OCI-LY7 (cell line): ENCODE results near the gene ADD3. TPM values are rescaled to one million over a fixed set of nuclear protein-coding genes. Genes with fewer than 3 reads are reported as not detected.

Experiments
- BruUV-seq: library from RNA; stranded (reverse); fragments of 400-500 nt; replicated peaks from 2 replicates; lab custom pipeline; 2021; lab: Mats Ljungman, UMichigan
- CTCF ChIA-PET: fragments of 300-600 bp; sonication (Branson Sonifier 250); formaldehyde crosslinking; loops from one replicate; lab custom pipeline; 2022; ENCODE audit warnings: antibody characterized with exemption; ENCODE audit not compliant: unreplicated experiment; lab: Charles Lee
- POLR2A ChIA-PET: fragments of 300-600 bp; sonication (Branson Sonifier 250); formaldehyde crosslinking; loops from one replicate; lab custom pipeline; 2022; ENCODE audit warnings: antibody characterized with exemption; lab: Charles Lee
- DNase-seq: peaks from one replicate; pipeline ENCODE4 v3.0.0-alpha.2; 2015; ENCODE audit warnings: low spot score
- H2AFZ ChIP-seq: fragments of 200-600 bp; sonication (generic), shearing (Covaris generic); 2 replicates; pipeline ENCODE4 v1.6.1; 2014; ENCODE audit warnings: mild to moderate bottlenecking, antibody characterized with exemption, low read length, moderate library complexity
- H3K27ac ChIP-seq: fragments of 200-600 bp; sonication (generic); 2 replicates; pipeline ENCODE4 v1.5.1; 2014; ENCODE audit warnings: mixed run types, low read depth, mild to moderate bottlenecking, moderate library complexity, low read length, inconsistent platforms; ENCODE audit not compliant: poor library complexity, severe bottlenecking
- H3K36me3 ChIP-seq: fragments of 200-600 bp; sonication (generic); 2 replicates; pipeline ENCODE4 v1.6.1; 2014; ENCODE audit warnings: mild to moderate bottlenecking, antibody characterized with exemption, low read length, moderate library complexity, mixed read lengths; ENCODE audit not compliant: insufficient read depth
- H3K4me1 ChIP-seq: fragments of 200-600 bp; sonication (generic); 2 replicates; pipeline ENCODE4 v1.5.1; 2014; ENCODE audit warnings: mild to moderate bottlenecking, low read length; ENCODE audit not compliant: insufficient read depth, poor library complexity, severe bottlenecking
- H3K4me2 ChIP-seq: fragments of 200-600 bp; sonication (generic); 2 replicates; pipeline ENCODE4 v1.6.1; 2014; ENCODE audit warnings: mild to moderate bottlenecking, low read length
- H3K4me3 ChIP-seq: fragments of 200-600 bp; sonication (generic); 2 replicates; pipeline ENCODE4 v1.5.1; 2014; ENCODE audit warnings: mild to moderate bottlenecking, low read depth, low read length; ENCODE audit not compliant: poor library complexity, severe bottlenecking
- H3K79me2 ChIP-seq: fragments of 200-600 bp; sonication (generic); 2 replicates; pipeline ENCODE4 v1.6.1; 2016; ENCODE audit warnings: low read depth, mild to moderate bottlenecking, low read length, moderate library complexity, mixed read lengths; ENCODE audit not compliant: insufficient read depth
- H3K9me2 ChIP-seq: fragments of 200-600 bp; sonication (generic); 2 replicates; pipeline ENCODE4 v1.6.1; 2016; ENCODE audit warnings: mild to moderate bottlenecking, low read length, mixed read lengths; ENCODE audit not compliant: insufficient read depth
- H3K9me3 ChIP-seq: fragments of 200-600 bp; sonication (generic); 2 replicates; pipeline ENCODE4 v1.6.1; 2014; ENCODE audit warnings: mild to moderate bottlenecking, mixed run types, low read length, mixed read lengths
- H4K20me1 ChIP-seq: fragments of 200-600 bp; sonication (generic); 2 replicates; pipeline ENCODE4 v1.6.1; 2014; ENCODE audit warnings: mild to moderate bottlenecking, antibody characterized with exemption, low read length, moderate library complexity, mixed read lengths; ENCODE audit not compliant: insufficient read depth
- EZH2phosphoT487 ChIP-seq: fragments of 200-600 bp; sonication (generic); IDR thresholded peaks from 2 replicates; pipeline ENCODE4 v1.6.1; 2018; ENCODE audit warnings: low read depth, borderline replicate concordance, mild to moderate bottlenecking, mixed run types, antibody characterized with exemption, low read length, moderate library complexity, mixed read lengths
- intact Hi-C: fragments of 100-400 bp; cut with micrococcal nuclease; formaldehyde crosslinking; loops from one replicate; pipeline ENCODE4 v1.10.0; 2022; ENCODE audit not compliant: unreplicated experiment
- total RNA-seq, 2 experiments: library from RNA; depleted of rRNA in 1 of 2; stranded (reverse); fragments of >200 nt in 1 of 2; shearing (Covaris generic) in 1 of 2; gene quantifications; 2 replicates each; pipeline ENCODE4 v1.2.3, GENCODE V29; 2014 to 2022
- TF ChIP-seq, protein P1 (sequence below): fragments of 200-600 bp; sonication (generic); conservative IDR thresholded peaks from 2 replicates; pipeline ENCODE4 v1.5.1; 2014; ENCODE audit warnings: mild to moderate bottlenecking, antibody characterized with exemption, low read length, moderate library complexity, mixed read lengths

ADD3 gene
- total RNA-seq, 2 experiments from 2014 or later: 75.8 to 89.7 TPM

- H2AFZ ChIP-seq: no peak overlapping the region
- H3K9me3 ChIP-seq: no peaks in the 10 kb centered on the region
- peaks cover 10% of the 10 kb centered on the region; the same call in 1 of the 2 replicates for H4K20me1 ChIP-seq
- H3K9me2 ChIP-seq: no peaks in the 10 kb centered on the region
- H3K4me2 ChIP-seq: no peak overlapping the region
- H3K36me3 ChIP-seq: no peaks in the 10 kb centered on the region
- peaks cover 57% of the 10 kb centered on the region for H3K79me2 ChIP-seq
- peaks cover 17% of the 10 kb centered on the region for H3K4me1 ChIP-seq
- intact Hi-C loops: no loop called here
- no peak overlapping the region for H3K4me3 ChIP-seq
- no peak overlapping the region for H3K27ac ChIP-seq
- TF ChIP-seq EZH2phosphoT487: no peak
- TF ChIP-seq, protein P1, sequence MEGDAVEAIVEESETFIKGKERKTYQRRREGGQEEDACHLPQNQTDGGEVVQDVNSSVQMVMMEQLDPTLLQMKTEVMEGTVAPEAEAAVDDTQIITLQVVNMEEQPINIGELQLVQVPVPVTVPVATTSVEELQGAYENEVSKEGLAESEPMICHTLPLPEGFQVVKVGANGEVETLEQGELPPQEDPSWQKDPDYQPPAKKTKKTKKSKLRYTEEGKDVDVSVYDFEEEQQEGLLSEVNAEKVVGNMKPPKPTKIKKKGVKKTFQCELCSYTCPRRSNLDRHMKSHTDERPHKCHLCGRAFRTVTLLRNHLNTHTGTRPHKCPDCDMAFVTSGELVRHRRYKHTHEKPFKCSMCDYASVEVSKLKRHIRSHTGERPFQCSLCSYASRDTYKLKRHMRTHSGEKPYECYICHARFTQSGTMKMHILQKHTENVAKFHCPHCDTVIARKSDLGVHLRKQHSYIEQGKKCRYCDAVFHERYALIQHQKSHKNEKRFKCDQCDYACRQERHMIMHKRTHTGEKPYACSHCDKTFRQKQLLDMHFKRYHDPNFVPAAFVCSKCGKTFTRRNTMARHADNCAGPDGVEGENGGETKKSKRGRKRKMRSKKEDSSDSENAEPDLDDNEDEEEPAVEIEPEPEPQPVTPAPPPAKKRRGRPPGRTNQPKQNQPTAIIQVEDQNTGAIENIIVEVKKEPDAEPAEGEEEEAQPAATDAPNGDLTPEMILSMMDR: no peak
- ChIA-PET POLR2A (interaction anchor here (1.0 to 1.8 kb wide), 2 partner anchors 23 to 61 kb away, joined by 3 read pairs; no protein-coding TSS in a partner anchor), CTCF (interaction anchor here (0.6 kb wide), 1 partner anchor 29 kb away, joined by 4 read pairs; no protein-coding TSS in a partner anchor)
- DNase-seq: no peak
- no TSS peak for BruUV-seq
These were observed 26.0 kb downstream of the ADD3 start for GRCh38 chr10:110033701-110034235.

GRCh38 chr10:110034596-110034995 is 26.8 kb downstream of the ADD3 start:
- Histone ChIP-seq H4K20me1 (peaks cover 14% of the 10 kb centered on the region), H3K4me2 (no peak overlapping the region), H3K36me3 (no peaks in the 10 kb centered on the region), H3K27ac (no peak overlapping the region), H3K4me3 (no peak overlapping the region), H3K9me2 (no peaks in the 10 kb centered on the region), H3K4me1 (peaks cover 17% of the 10 kb centered on the region), H3K79me2 (peaks cover 50% of the 10 kb centered on the region), H3K9me3 (no peaks in the 10 kb centered on the region), H2AFZ (no peak overlapping the region)
- DNase-seq: no peak
- TF ChIP-seq, protein P1: no peak
- TF ChIP-seq EZH2phosphoT487: no peak
- ChIA-PET POLR2A (interaction anchor here (0.5 to 1.8 kb wide), 6 partner anchors 11 to 60 kb away, joined by 3 to 4 read pairs (median 3); no protein-coding TSS in a partner anchor), CTCF (interaction anchor here (0.6 kb wide), 1 partner anchor 28 kb away, joined by 4 read pairs; no protein-coding TSS in a partner anchor)
- intact Hi-C loops: no loop called here
- BruUV-seq: no TSS peak
